NCI-H2227 (cell line): ENCODE data around the gene STAP1.

Experiments used
- DNase-seq: peaks from one replicate; lab custom pipeline; 2025; ENCODE audit not compliant: unreplicated experiment; lab: John Stamatoyannopoulos, UW

The STAP1 gene

GRCh38 chr4:67555447-67555846, 3.1 kb upstream of the STAP1 start:
- no peak for DNase-seq

DNA sequence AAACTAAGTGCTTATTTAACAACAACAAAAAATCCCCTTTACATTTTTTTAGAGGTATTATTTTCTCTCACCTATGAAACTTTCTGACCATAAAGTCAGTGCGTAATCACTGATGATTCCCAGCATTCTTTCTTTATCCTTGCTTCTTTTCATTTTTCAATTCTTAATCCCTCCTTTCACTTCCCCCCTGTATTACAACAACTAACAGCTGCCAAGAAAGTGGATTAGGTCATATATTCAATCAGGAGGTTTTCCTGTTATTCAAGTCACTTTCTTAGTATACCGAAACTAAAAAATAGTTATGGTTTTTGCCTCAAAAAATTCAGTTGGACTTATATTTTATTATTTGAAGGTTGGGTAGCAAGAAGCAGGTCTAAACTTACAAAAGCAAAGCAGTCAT, 2.1 kb upstream of the STAP1 start:
- DNase-seq, result no peak

DNA sequence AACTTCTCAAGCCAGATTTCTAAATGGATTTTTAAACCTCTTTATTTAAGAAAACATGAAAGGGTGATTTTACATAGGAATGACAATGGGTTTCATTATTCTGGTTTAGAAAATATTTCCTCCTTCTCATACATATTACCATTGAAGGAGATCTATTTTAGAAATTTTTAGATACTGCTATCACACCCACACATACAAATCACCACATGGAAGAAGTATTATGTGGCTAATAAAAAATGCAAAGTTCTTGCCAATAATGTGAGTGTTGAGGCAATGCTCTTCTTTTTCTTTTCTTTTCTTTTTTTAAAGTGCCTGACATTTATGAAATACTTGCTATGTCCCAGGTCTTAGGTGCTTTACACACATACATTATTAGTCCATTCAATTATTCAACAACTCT, 6.8 kb downstream of the STAP1 start:
- DNase-seq, result no peak

DNA sequence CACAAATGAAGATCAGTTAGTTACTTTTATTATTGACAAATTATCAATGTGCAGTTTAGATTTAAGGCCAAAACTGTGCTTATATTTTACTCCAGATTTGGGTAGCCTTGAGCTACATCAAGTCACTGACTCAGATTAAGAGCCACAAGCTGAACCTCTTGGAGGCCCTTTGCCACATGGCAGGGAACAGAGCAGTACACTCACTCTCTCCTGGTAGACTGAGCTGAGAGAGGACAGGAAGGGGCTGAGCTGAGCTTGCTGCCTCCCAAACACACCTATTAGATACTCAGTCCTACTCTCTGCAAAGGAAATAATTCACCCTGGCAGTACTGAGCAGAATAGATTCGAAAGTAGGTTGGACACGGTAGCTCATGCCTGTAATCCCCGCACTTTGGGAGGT, 7.8 kb downstream of the STAP1 start:
- no peak for DNase-seq

DNA sequence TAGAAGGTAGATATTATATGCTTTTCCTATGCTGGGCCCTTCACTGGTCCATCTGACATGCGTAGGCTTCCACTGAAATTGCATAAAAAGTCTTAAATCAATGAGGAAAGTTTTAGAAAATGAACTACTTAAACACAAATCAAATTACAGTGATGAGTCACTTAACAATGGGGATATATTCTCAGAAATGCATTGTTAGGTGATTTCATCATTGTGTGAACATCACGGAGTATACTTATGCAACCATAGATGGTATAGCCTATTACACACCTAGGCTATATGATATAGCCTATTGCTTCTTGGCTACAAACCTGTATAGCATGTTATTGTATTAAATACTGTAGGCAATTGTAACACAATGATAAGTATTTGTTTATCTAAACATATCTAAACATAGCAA, 10.3 kb downstream of the STAP1 start:
- no peak for DNase-seq

DNA sequence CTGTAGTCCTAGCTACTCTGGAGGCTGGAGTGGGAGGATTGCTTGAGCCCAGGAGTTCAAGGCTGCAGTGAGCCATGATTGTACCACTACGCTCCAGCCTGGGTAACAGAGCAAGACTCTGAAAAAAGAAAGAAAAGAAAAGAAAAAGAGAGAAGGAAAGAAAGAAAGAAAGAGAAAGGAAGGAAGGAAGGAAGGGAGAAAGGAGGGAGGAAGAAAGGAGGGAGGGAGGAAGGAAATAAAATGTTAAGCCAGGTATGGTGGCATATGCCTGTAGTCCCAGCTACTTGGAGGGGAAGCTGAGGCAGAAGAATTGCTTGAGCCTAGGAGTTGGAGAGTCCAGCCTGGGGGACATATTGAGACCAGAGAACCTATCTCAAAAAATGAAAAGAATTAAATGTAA, 12.0 kb downstream of the STAP1 start:
- no peak for DNase-seq

GRCh38 chr4:67571975-67572374, 13.4 kb downstream of the STAP1 start:
- DNase-seq, result no peak

DNA sequence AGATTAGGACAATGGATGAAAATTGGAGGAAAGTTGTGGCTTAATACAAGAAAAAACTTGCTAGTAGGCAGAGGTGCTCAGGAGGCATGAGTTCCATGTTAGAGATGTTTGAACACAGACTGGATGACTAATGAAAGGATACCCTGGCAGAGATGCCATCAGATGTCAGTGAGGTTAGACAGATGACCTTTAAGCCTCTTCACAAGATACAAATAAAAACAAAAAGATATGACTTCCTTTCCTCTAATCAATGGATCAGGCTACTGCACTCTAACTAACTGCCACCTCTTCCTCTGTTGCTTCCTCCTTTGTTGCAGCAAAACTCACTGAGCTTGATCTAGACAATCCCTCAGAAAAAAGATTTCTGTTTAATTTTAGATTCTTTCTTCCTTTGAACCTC, 14.7 kb downstream of the STAP1 start:
- no peak for DNase-seq

DNA sequence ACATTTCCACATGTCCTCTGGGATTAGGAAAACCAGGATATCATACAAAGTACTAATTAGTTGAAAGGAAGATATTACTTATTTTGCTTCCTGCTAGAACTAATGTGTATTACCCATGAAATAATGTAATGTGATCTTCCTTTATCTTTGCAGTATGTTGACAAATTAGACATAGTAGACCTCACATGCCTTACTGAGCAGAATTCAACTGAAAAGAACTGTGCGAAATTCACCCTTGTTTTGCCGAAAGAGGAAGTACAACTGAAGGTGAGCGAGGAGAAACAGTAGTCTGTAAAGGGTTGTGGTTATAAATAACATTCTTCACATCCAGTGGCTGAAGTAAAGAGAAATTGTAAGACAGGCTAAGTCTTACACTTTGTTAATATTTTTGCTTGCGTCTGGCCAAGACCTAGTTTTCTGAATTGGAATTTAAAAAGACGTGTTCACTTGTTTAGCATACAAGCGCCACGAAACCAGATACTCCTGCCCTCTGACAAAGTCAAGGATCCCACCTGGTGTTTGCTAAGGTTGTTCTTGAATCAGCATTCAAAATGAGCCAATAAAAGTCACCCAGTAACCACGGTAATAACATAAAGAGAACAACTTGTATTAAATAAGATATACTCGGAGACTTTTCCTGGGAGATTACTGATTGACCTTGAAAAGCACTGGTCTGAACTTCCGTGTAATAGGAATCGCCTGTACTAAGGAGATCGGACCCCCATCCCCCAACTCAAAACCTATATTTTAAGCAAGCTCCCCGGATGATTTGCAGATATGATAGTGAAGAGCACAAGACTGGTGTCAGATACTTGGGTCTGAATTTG, 16.9 kb downstream of the STAP1 start:
- DNase-seq, result no peak

DNA sequence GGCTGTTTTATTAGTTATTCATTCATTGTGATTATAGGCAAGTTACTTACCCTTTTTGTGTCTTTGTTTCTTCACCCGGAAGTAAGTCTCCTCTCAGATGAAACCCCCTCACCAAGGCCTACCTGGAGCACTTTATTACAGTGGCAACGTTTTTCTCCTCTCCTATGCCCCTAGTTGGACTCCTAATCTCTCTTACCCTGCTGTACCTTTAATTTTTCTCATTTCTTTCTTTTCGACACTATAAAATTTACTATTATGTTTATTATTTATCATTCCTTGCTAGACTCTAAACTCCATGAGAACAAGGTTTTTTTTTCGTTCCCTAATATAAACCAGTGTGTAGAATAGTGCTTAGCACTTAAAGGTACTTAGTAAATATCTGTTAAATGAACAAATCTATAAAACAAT, 17.5 kb downstream of the STAP1 start:
- DNase-seq, result no peak

- DNase-seq, result no peak
Measured at GRCh38 chr4:67576538-67576937, 18.0 kb downstream of the STAP1 start.

DNA sequence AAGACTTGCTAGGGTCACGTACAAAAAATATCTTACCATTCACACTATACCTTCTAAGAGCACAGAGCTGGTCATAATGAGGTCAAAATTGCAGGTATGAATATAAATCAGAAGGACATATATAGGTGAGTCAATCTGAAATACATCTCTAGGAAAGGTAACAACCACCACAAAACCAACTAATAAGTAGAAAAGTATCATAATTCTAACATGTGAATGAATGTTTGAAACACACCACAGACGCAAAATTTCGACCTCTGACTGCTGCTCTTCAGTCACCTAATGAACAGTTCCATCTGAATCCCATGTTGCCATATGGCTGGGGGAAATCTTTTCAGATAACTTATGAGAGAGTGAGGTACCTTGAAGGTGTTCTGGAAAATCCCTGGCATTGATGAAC, 22.1 kb downstream of the STAP1 start:
- no peak for DNase-seq

DNA sequence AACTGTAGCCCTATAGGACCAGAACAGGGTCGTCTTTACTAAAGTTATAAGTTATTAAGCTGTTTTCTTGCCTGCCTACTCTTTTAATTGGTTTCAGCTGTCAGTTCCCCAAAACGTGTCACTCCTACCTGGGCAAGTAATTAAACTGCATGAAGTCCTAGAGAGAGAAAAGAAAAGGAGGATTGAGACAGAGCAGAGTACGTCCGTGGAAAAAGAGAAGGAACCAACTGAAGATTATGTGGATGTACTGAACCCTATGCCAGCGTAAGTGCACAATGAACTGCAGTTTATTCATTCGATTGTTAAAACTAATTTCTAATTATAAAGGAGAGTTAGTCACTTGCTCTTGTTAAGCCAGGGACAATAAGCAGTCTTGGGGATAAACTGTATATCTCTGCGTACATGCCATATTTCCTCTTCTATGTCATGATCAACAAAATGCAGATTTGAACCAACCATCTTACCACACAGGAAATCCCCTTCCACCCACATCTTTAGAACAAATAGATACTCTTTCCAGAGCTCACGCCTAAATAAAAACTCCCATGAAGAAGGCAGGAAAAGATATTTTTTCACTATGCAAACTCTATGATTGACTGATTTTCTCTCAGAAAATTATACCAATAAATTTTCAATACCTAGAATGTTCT, 22.8 kb downstream of the STAP1 start:
- no peak for DNase-seq

- no peak for DNase-seq
Measured at GRCh38 chr4:67581913-67582312, 23.4 kb downstream of the STAP1 start.

DNA sequence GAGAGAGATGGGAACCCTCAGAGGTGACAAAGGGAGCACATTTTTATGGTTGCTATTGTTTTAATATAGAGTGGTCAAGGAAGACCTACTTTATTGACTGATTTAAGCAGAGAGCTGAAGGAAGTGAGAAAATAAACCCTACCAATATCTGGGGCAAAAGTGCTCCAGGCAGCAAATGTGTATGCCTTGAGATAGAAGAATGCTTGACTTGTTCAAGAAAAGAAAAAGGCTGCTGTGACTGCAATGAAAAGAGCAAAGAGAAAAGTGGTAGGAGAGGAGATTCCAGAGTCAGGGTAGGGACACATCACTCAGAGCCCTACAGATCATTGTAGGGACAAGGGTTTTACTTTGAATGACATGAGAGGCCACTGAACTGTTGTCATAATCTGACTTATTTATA, 26.0 kb downstream of the STAP1 start:
- DNase-seq, result no peak

- DNase-seq, result no peak
Measured at GRCh38 chr4:67587156-67587555, 28.6 kb downstream of the STAP1 start.

DNA sequence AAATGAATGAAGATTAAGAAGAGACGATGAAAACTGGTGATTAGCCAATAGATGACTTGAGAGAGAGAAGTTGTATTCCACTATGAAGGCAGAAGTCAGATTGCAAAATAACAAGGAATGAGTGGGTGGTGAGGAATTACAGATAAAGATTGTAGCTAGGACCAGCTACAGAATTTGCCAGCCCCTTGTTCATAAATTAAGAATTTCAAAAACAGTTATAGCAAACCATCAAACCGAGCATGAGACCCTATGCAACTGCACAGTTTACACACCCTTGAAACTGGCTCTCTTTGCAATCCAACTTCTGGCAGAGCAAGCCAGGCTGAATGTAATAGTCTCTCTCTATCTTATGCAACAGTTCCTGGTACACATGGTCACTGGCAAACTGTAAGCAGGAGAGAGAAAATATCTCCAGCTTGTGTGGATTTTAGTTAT, 35.2 kb downstream of the STAP1 start:
- no peak for DNase-seq

DNA sequence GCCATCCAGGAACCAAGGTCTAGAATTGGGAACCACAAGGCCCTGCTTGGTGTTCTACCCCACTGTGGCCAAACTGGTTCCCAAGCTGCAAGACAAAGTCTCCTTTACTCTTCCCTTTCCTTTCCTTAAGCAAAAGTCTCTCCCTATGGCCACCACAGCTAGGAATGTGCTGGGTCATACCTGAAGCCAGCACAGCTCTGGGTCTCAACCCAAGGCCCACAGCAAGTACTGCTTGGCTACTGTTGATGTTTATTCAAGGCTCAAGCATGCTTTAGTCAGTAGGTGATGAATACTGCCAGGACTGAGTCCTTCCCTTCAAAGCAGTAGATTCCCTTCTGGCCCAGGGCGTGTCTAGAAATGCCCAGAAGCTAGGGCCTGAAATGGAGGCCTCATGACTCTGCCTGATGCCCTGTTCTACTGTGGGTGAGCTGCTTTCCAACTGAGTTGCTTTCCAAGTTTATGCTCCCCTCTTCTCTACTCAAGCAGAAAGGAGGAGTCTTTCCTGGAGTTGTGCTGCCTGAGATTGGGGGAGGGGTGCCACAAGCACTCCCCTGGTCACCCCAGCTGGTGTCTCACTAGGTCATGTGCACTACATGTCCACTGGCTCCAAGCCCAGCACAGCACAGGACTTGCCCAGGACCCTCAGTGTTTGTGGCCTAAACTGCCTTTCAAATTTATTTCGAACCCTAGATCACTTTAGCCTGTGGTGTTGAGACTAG, 44.9 kb downstream of the STAP1 start:
- no peak for DNase-seq

DNA sequence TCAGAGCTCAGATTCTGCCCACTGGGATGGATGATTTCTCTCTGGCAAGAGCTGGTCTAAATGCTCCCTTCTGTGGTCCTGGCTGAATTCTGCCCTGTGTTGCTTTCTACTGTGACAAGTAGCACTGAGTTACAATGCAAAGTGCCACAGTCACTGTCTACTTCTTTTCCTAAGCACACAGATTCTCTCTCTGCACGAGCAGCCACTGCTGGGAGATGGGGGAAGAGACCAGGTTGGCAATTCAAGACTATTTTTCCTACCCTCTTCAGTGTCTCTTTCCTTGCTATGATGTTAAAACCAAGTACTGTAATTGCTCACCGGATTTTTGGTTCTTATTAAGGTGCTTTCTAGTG, 45.5 kb downstream of the STAP1 start:
- DNase-seq, result no peak

DNA sequence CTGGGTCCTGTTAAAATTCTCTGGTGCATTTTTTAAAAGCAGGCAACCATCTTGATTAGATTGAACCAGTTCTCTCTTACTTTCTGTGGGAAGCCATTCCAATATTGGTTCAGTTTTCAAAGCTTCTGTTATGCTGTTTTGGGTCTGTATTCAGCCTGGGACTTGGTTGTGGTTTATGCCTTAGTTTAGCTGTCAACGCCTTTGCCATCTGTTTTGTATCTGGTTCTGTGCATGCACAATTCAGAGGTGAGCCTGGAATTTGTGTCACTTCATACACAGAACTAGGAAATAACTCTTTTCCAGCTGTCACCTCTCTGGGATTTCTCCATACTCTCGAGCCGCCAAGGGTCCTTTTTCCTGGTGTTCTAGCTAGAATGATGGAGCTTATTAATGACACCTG, 46.2 kb downstream of the STAP1 start:
- DNase-seq, result no peak

- DNase-seq, result no peak
Measured at GRCh38 chr4:67608027-67608426, 49.5 kb downstream of the STAP1 start.

- DNase-seq, result no peak
Measured at GRCh38 chr4:67614186-67614585, 55.7 kb downstream of the STAP1 start.
